Anterior cingulate cortex (tissue), 58 donors: ENCODE data around the gene CDH23.

ENCODE experiments used
- DNase-seq, 58 donors: peaks; one replicate each; lab custom pipeline; 2025; lab: John Stamatoyannopoulos, UW

CDH23 gene

GRCh38 chr10:71608819-71609768, 212.4 kb downstream of the CDH23 start:
- DNase-seq, result peak in 55 of 58 donors; percentile 12 to 89 (median 63)

- peak in 2 of 58 donors; percentile 15 to 45 for DNase-seq
These were observed 213.9 kb downstream of the CDH23 start for GRCh38 chr10:71610651-71611050.

GRCh38 chr10:71611131-71611530, 214.4 kb downstream of the CDH23 start:
- DNase-seq, result peak in 34 of 58 donors; percentile 4 to 78 (median 42)

- no peak for DNase-seq
These were observed 215.1 kb downstream of the CDH23 start for GRCh38 chr10:71611709-71612422.

- no peak for DNase-seq
These were observed 216.6 kb downstream of the CDH23 start for GRCh38 chr10:71613261-71613777.

GRCh38 chr10:71613877-71614276, 217.2 kb downstream of the CDH23 start:
- no peak for DNase-seq

GRCh38 chr10:71614946-71615345, 218.2 kb downstream of the CDH23 start:
- peak in 7 of 58 donors; percentile 6 to 27 (median 14) for DNase-seq

- no peak for DNase-seq
These were observed 219.0 kb downstream of the CDH23 start for GRCh38 chr10:71615538-71616329.

GRCh38 chr10:71616817-71617654, 220.3 kb downstream of the CDH23 start:
- no peak for DNase-seq

- DNase-seq, result no peak
These were observed 221.5 kb downstream of the CDH23 start for GRCh38 chr10:71618176-71618575.

GRCh38 chr10:71618598-71618997, 221.9 kb downstream of the CDH23 start:
- no peak for DNase-seq

- peak in 1 of 58 donors; percentile 40 for DNase-seq
These were observed 223.9 kb downstream of the CDH23 start for GRCh38 chr10:71620642-71621041.

- DNase-seq, result peak in 33 of 58 donors; percentile 7 to 70 (median 39)
These were observed 224.8 kb downstream of the CDH23 start for GRCh38 chr10:71621231-71622153.

GRCh38 chr10:71622154-71622526, 225.4 kb downstream of the CDH23 start:
- peak in 30 of 58 donors; percentile 12 to 63 (median 30) for DNase-seq

- DNase-seq, result peak in 1 of 58 donors; percentile 30
These were observed 225.9 kb downstream of the CDH23 start for GRCh38 chr10:71622616-71623015.

- peak in 28 of 58 donors; percentile 5 to 61 (median 20) for DNase-seq
These were observed 226.6 kb downstream of the CDH23 start for GRCh38 chr10:71623098-71623985.

GRCh38 chr10:71623986-71624291, 227.2 kb downstream of the CDH23 start:
- no peak for DNase-seq
